SK-N-SH (cell line): Measurements from ENCODE around the gene ATP11A. TPM values are rescaled to one million over a fixed set of nuclear protein-coding genes. Genes with fewer than 3 reads are reported as not detected.

Experiments
- CTCF ChIA-PET: fragments of 300-600, 350-600 bp; formaldehyde crosslinking; extraction: SDS; loops from one replicate; lab custom pipeline; 2021; lab: Yijun Ruan, JAX
- POLR2A ChIA-PET: fragments of 350-600 bp; sonication (Branson Sonifier 250); formaldehyde crosslinking; extraction: SDS; loops from one replicate; lab custom pipeline; 2020; ENCODE audit warnings: antibody characterized with exemption, inconsistent platforms; lab: Yijun Ruan, JAX
- DNase-seq: peaks from one replicate; pipeline ENCODE4 v3.0.0; 2012
- H2AFZ ChIP-seq: fragments of 200-600 bp; sonication (generic); 2 replicates; pipeline ENCODE4 v1.8.1; 2016; ENCODE audit warnings: antibody characterized with exemption, mild to moderate bottlenecking, low read depth
- H3F3A ChIP-seq: fragments of 200-600 bp; sonication (generic); replicated peaks from 2 replicates; pipeline ENCODE3; 2016; ENCODE audit warnings: antibody characterized with exemption, mild to moderate bottlenecking; ENCODE audit not compliant: insufficient read depth
- H3K27ac ChIP-seq, 2 experiments: fragments of 200-500 bp in 1 of 2; fragments of 200-600 bp in 1 of 2; sonication (Bioruptor generic) in 1 of 2; sonication (generic), shearing (Covaris generic) in 1 of 2; 2 replicates each; pipeline versions ENCODE4 v1.5.1 to v1.6.1; 2014 to 2016; ENCODE audit warnings: low read depth in 2 of 2, inconsistent platforms in 1 of 2, low read length in 1 of 2, mild to moderate bottlenecking in 1 of 2, mixed read lengths in 1 of 2
- H3K27me3 ChIP-seq: fragments of 200-600 bp; sonication (generic), shearing (Covaris generic); 2 replicates; pipeline ENCODE4 v1.6.1; 2016; ENCODE audit warnings: mixed run types; ENCODE audit not compliant: insufficient read depth
- H3K36me3 ChIP-seq, 2 experiments: fragments of 200-500 bp in 1 of 2; fragments of 200-600 bp in 1 of 2; sonication (Bioruptor generic) in 1 of 2; sonication (generic) in 1 of 2; replicated peaks in 1 of 2; 2 replicates each; pipeline versions ENCODE3 to v1.5.1; 2014 to 2016; ENCODE audit warnings: low read length in 1 of 2, mild to moderate bottlenecking in 1 of 2; ENCODE audit not compliant: insufficient read depth in 2 of 2, control insufficient read depth in 1 of 2
- H3K4me1 ChIP-seq, 2 experiments: fragments of 200-500 bp in 1 of 2; fragments of 200-600 bp in 1 of 2; sonication (Bioruptor generic) in 1 of 2; sonication (generic), shearing (Covaris generic) in 1 of 2; 2 replicates each; pipeline versions ENCODE4 v1.5.1 to v1.6.1; 2014 to 2016; ENCODE audit warnings: low read depth in 1 of 2, low read length in 1 of 2, mixed run types in 1 of 2; ENCODE audit not compliant: insufficient read depth in 2 of 2, control insufficient read depth in 1 of 2
- H3K4me2 ChIP-seq: fragments of 200-600 bp; sonication (generic), shearing (Covaris generic); 2 replicates; pipeline ENCODE4 v1.6.1; 2017; ENCODE audit warnings: mixed run types
- H3K4me3 ChIP-seq, 2 experiments: fragments of 200-500 bp in 1 of 2; fragments of 200-600 bp in 1 of 2; sonication (Bioruptor generic) in 1 of 2; sonication (generic), shearing (Covaris generic) in 1 of 2; 2 replicates each; pipeline versions ENCODE4 v1.5.1 to v1.8.1; 2014 to 2016; ENCODE audit warnings: low read depth in 2 of 2, inconsistent platforms in 1 of 2, low read length in 1 of 2, mild to moderate bottlenecking in 1 of 2, mixed read lengths in 1 of 2, moderate library complexity in 1 of 2
- H3K79me2 ChIP-seq: fragments of 200-600 bp; sonication (generic); 2 replicates; pipeline ENCODE4 v1.8.1; 2017; ENCODE audit warnings: mild to moderate bottlenecking; ENCODE audit not compliant: insufficient read depth
- H3K9ac ChIP-seq: fragments of 200-600 bp; sonication (generic); 2 replicates; pipeline ENCODE4 v1.6.1; 2017; ENCODE audit warnings: mixed run types
- H3K9me2 ChIP-seq: fragments of 200-600 bp; sonication (generic); 2 replicates; pipeline ENCODE4 v1.6.1; 2017; ENCODE audit warnings: mixed run types
- H3K9me3 ChIP-seq: fragments of 200-600 bp; sonication (generic); 2 replicates; pipeline ENCODE4 v1.6.1; 2017; ENCODE audit warnings: mixed run types, mild to moderate bottlenecking, moderate library complexity
- H4K20me1 ChIP-seq: fragments of 200-600 bp; sonication (generic); 2 replicates; pipeline ENCODE4 v1.6.1; 2017; ENCODE audit warnings: mild to moderate bottlenecking, mixed run types; ENCODE audit not compliant: insufficient read depth
- ELF1 ChIP-seq: IDR thresholded peaks from 2 replicates; pipeline ENCODE4 v1.4.0; 2012
- FOXM1 ChIP-seq: IDR thresholded peaks from 2 replicates; pipeline ENCODE4 v1.4.0; 2012; ENCODE audit warnings: low read depth, mild to moderate bottlenecking
- GABPA ChIP-seq: IDR thresholded peaks from 2 replicates; pipeline ENCODE4 v1.4.0; 2012; ENCODE audit warnings: low read depth, mild to moderate bottlenecking
- GATA2 ChIP-seq: sonication (generic); formaldehyde crosslinking; IDR thresholded peaks from 2 replicates; pipeline ENCODE4 v1.5.0; 2020; ENCODE audit warnings: mild to moderate bottlenecking, missing genetic modification reagents
- JUND ChIP-seq: IDR thresholded peaks from 2 replicates; pipeline ENCODE4 v1.4.0; 2012
- MXI1 ChIP-seq: IDR thresholded peaks from 2 replicates; pipeline ENCODE4 v1.6.1; 2012; ENCODE audit warnings: mild to moderate bottlenecking, low read depth, low read length, improper control_type of control experiment
- NRF1 ChIP-seq: IDR thresholded peaks from 2 replicates; pipeline ENCODE4 v1.6.1; 2012; ENCODE audit warnings: low read depth, mild to moderate bottlenecking, low read length
- RCOR1 ChIP-seq: fragments of 150-350 bp; IDR thresholded peaks from 2 replicates; pipeline ENCODE4 v1.6.1; 2017; ENCODE audit warnings: antibody characterized with exemption, low read length
- RXRA ChIP-seq: IDR thresholded peaks from 2 replicates; pipeline ENCODE4 v1.4.0; 2012; ENCODE audit warnings: low read depth, mild to moderate bottlenecking, borderline replicate concordance
- SMC3 ChIP-seq: IDR thresholded peaks from 2 replicates; pipeline ENCODE4 v1.6.1; 2012; ENCODE audit warnings: low read depth, low read length, improper control_type of control experiment
- TCF12 ChIP-seq: IDR thresholded peaks from 2 replicates; pipeline ENCODE4 v1.4.0; 2012
- TEAD4 ChIP-seq: IDR thresholded peaks from 2 replicates; pipeline ENCODE4 v1.4.0; 2012; ENCODE audit warnings: mild to moderate bottlenecking, borderline replicate concordance; ENCODE audit not compliant: insufficient read depth
- USF2 ChIP-seq: fragments of 150-350 bp; IDR thresholded peaks from 2 replicates; pipeline ENCODE4 v1.6.1; 2017; ENCODE audit warnings: antibody characterized with exemption, low read length, low read depth, borderline replicate concordance
- YY1 ChIP-seq: IDR thresholded peaks from 2 replicates; pipeline ENCODE4 v1.4.0; 2012; ENCODE audit warnings: low read depth, mild to moderate bottlenecking
- ZBTB33 ChIP-seq: IDR thresholded peaks from 2 replicates; pipeline ENCODE4 v1.4.0; 2012; ENCODE audit warnings: low read depth, borderline replicate concordance
- WGBS: methylation state at CpG from one replicate; pipeline ENCODE4 v1.1.6; 2017; ENCODE audit warnings: low lambda C conversion rate; 5-methylcytosine and 5-hydroxymethylcytosine counted together
- polyA plus RNA-seq, 3 experiments: library from polyadenylated mRNA; depleted of rRNA; stranded (reverse); fragments of >200 nt; gene quantifications; 2 replicates each; pipeline ENCODE4 v1.2.3, GENCODE V29; 2012

ATP11A gene
- polyA plus RNA-seq, 1 of the 3 experiments (the other 2 are of a cell fraction): 4.1 TPM

GRCh38 chr13:112828756-112829155 lies 138.9 kb downstream of the ATP11A start:
- no peak for TF ChIP-seq NRF1
- no peak for TF ChIP-seq USF2
- TF ChIP-seq YY1: no peak
- TF ChIP-seq RXRA: no peak
- TF ChIP-seq SMC3: no peak
- TF ChIP-seq GATA2 (CRISPR knock-in tag): no peak
- no peak for TF ChIP-seq RCOR1
- no peak for TF ChIP-seq TCF12
- TF ChIP-seq GABPA: no peak
- TF ChIP-seq JUND: no peak
- TF ChIP-seq TEAD4: no peak
- no peak for TF ChIP-seq MXI1
- TF ChIP-seq ZBTB33: no peak
- no peak for TF ChIP-seq FOXM1
- H3K36me3 ChIP-seq: peaks cover 0 to 39% of the 10 kb centered on the region in 2 experiments
- no peaks in the 10 kb centered on the region for H3K9me2 ChIP-seq
- H3K4me1 ChIP-seq: no peaks in the 10 kb centered on the region
- H3K9ac ChIP-seq: no peak overlapping the region
- H3K4me3 ChIP-seq: no peak overlapping the region
- CTCF ChIA-PET: no interaction called here
- no peaks in the 10 kb centered on the region for H4K20me1 ChIP-seq
- no peak overlapping the region for H3K4me2 ChIP-seq
- WGBS: 93% methylated on average over 14 of the region's 15 CpGs
- H3K27me3 ChIP-seq: no peaks in the 10 kb centered on the region
- no peak for DNase-seq
- H2AFZ ChIP-seq: no peak overlapping the region
- no peaks in the 10 kb centered on the region for H3K79me2 ChIP-seq
- H3K9me3 ChIP-seq: no peaks in the 10 kb centered on the region
- no peaks in the 10 kb centered on the region for H3F3A ChIP-seq
- POLR2A ChIA-PET: no interaction called here
- H3K27ac ChIP-seq: no peak overlapping the region

GRCh38 chr13:112831196-112831595 lies 141.4 kb downstream of the ATP11A start:
- Histone ChIP-seq H3K36me3 (peaks cover 0 to 43% of the 10 kb centered on the region in 2 experiments), H3K27me3 (no peaks in the 10 kb centered on the region), H3F3A (no peaks in the 10 kb centered on the region), H3K79me2 (no peaks in the 10 kb centered on the region), H3K4me2 (no peak overlapping the region), H2AFZ (no peak overlapping the region), H3K4me1 (no peaks in the 10 kb centered on the region), H3K9me3 (no peaks in the 10 kb centered on the region), H3K9ac (no peak overlapping the region), H3K4me3 (no peak overlapping the region), H4K20me1 (no peaks in the 10 kb centered on the region), H3K27ac (no peak overlapping the region), H3K9me2 (no peaks in the 10 kb centered on the region)
- WGBS: 93% methylated on average over 12 of the region's 21 CpGs
- TF ChIP-seq ELF1: no peak
- CTCF ChIA-PET: no interaction called here
- DNase-seq: no peak
- POLR2A ChIA-PET: no interaction called here
